HepG2 (cell line): Measurements from ENCODE around the gene PRKAR1B. TPM values are rescaled to one million over a fixed set of nuclear protein-coding genes. Genes with fewer than 3 reads are reported as not detected.

Source experiments
- ATAC-seq: fragments of 200-7000 bp; cut with Tn5 transposase; 3 replicates; pipeline ENCODE4 v1.9.1; 2020; ENCODE audit warnings: mild to moderate bottlenecking, moderate library complexity
- BruUV-seq: library from RNA; stranded (reverse); fragments of 400-500 nt; replicated peaks from 2 replicates; lab custom pipeline; 2021; lab: Mats Ljungman, UMichigan
- CTCF ChIA-PET: fragments of 300-600 bp; formaldehyde crosslinking; extraction: SDS; loops from one replicate; lab custom pipeline; 2021; ENCODE audit warnings: low total read pairs, inconsistent platforms, low intra/inter-chr PET ratio; lab: Yijun Ruan, JAX
- POLR2A ChIA-PET: fragments of 350-600 bp; sonication (Branson Sonifier 250); formaldehyde crosslinking; loops from one replicate; lab custom pipeline; 2020; ENCODE audit warnings: antibody characterized with exemption, inconsistent platforms; lab: Yijun Ruan, JAX
- DNase-seq: peaks from one replicate; pipeline ENCODE4 v3.0.0-alpha.2; 2015; ENCODE audit warnings: low spot score
- FAIRE-seq: peaks from 3 replicates; lab custom pipeline; 2011; peaks lifted over from hg19 to GRCh38; lab: Jason Lieb, UNC
- H2AFZ ChIP-seq: one replicate; pipeline ENCODE4 v1.6.1; 2011; ENCODE audit warnings: low read length, inconsistent platforms
- H3K27ac ChIP-seq: fragments of 300-600 bp; 3 replicates; pipeline ENCODE4 v1.8.0; 2011; ENCODE audit warnings: mixed run types, mild to moderate bottlenecking, mixed read lengths, low read length, inconsistent platforms; ENCODE audit not compliant: insufficient read depth; ENCODE audit errors: extremely low read length
- H3K27me3 ChIP-seq, 2 experiments: fragments of 200-600 bp in 1 of 2; 2 replicates in 1 of 2; 3 replicates in 1 of 2; pipeline versions ENCODE4 v1.6.0 to v1.8.0; 2011; ENCODE audit warnings: low read length in 2 of 2, mild to moderate bottlenecking in 2 of 2, moderate library complexity in 2 of 2, inconsistent platforms in 1 of 2; ENCODE audit not compliant: insufficient read depth in 2 of 2, control insufficient read depth in 1 of 2
- H3K36me3 ChIP-seq, 2 experiments: fragments of 200-600 bp in 1 of 2; replicated peaks in 1 of 2; 2 replicates in 1 of 2; 3 replicates in 1 of 2; pipeline versions ENCODE4 v1.5.1 to v1.8.0; 2011; ENCODE audit warnings: low read length in 2 of 2, inconsistent platforms in 1 of 2; ENCODE audit not compliant: insufficient read depth in 2 of 2, control insufficient read depth in 1 of 2
- H3K4me1 ChIP-seq: 2 replicates; pipeline ENCODE4 v1.5.1; 2012; ENCODE audit warnings: low read length, inconsistent platforms; ENCODE audit not compliant: insufficient read depth
- H3K4me2 ChIP-seq: 2 replicates; pipeline ENCODE4 v1.6.0; 2011; ENCODE audit warnings: low read depth, low read length, inconsistent platforms
- H3K4me3 ChIP-seq, 3 experiments: fragments of 200-600 bp in 1 of 3; sonication (generic), shearing (Covaris generic) in 1 of 3; replicated peaks in 1 of 3; 2 replicates each; pipeline ENCODE4 v1.5.1; 2011 to 2016; ENCODE audit warnings: low read length in 3 of 3, inconsistent platforms in 2 of 3, low read depth in 2 of 3, mild to moderate bottlenecking in 2 of 3, control low read depth in 1 of 3, mixed read lengths in 1 of 3; ENCODE audit not compliant: insufficient read depth in 1 of 3
- H3K79me2 ChIP-seq: one replicate; pipeline ENCODE4 v1.6.1; 2011; ENCODE audit warnings: low read length, inconsistent platforms; ENCODE audit not compliant: insufficient read depth
- H3K9ac ChIP-seq: 2 replicates; pipeline ENCODE4 v1.6.0; 2011; ENCODE audit warnings: mild to moderate bottlenecking, low read depth, low read length, inconsistent platforms; ENCODE audit not compliant: insufficient read depth
- H3K9me3 ChIP-seq: 2 replicates; pipeline ENCODE4 v1.5.1; 2012; ENCODE audit warnings: mild to moderate bottlenecking, low read length
- H4K20me1 ChIP-seq: 2 replicates; pipeline ENCODE4 v1.6.0; 2011; ENCODE audit warnings: inconsistent platforms, mild to moderate bottlenecking, low read length, moderate library complexity; ENCODE audit not compliant: insufficient read depth
- ATF7 ChIP-seq, 2 experiments: fragments of 450-650 bp in 1 of 2; sonication (generic) in 1 of 2; formaldehyde crosslinking in 1 of 2; IDR thresholded peaks; 2 replicates each; pipeline versions ENCODE4 v1.4.0 to v1.6.1; 2016 to 2020; ENCODE audit warnings: antibody characterized with exemption in 1 of 2, mild to moderate bottlenecking in 1 of 2, missing genetic modification reagents in 1 of 2
- GTF3A ChIP-seq: sonication (generic); formaldehyde crosslinking; conservative IDR thresholded peaks from 2 replicates; pipeline ENCODE4 v1.4.0; 2020; ENCODE audit warnings: mild to moderate bottlenecking, missing genetic modification reagents
- KDM5B ChIP-seq: sonication (generic); formaldehyde crosslinking; IDR thresholded peaks from 2 replicates; pipeline ENCODE4 v1.4.0; 2020; ENCODE audit warnings: missing genetic modification reagents, mild to moderate bottlenecking, borderline replicate concordance
- PHF5A ChIP-seq: IDR thresholded peaks from one replicate; pipeline ENCODE4 v1.6.1; 2018; ENCODE audit warnings: low read depth, missing genetic modification reagents; ENCODE audit not compliant: unreplicated experiment
- POGK ChIP-seq: sonication (generic); formaldehyde crosslinking; conservative IDR thresholded peaks from 2 replicates; pipeline ENCODE4 v1.8.0; 2022; ENCODE audit warnings: mild to moderate bottlenecking, moderate library complexity, missing genetic modification reagents
- POLR2A ChIP-seq, 2 experiments: IDR thresholded peaks; 2 replicates each; pipeline ENCODE4 v1.6.1; 2011; ENCODE audit warnings: low read depth in 2 of 2, low read length in 2 of 2, mild to moderate bottlenecking in 1 of 2, moderate library complexity in 1 of 2; ENCODE audit not compliant: insufficient read depth in 1 of 2
- ZBTB40 ChIP-seq, 2 experiments: fragments of 450-650 bp in 1 of 2; sonication (generic) in 1 of 2; formaldehyde crosslinking in 1 of 2; IDR thresholded peaks; 2 replicates each; pipeline versions ENCODE4 v1.6.1 to v1.8.0; 2016 to 2022; ENCODE audit warnings: antibody characterized with exemption in 1 of 2, mild to moderate bottlenecking in 1 of 2, missing genetic modification reagents in 1 of 2
- ZNF703 ChIP-seq: sonication (generic); formaldehyde crosslinking; IDR thresholded peaks from 2 replicates; pipeline ENCODE4 v1.5.1; 2020; ENCODE audit warnings: missing genetic modification reagents, mild to moderate bottlenecking, moderate library complexity, borderline replicate concordance
- ZNF816 ChIP-seq: sonication (generic); formaldehyde crosslinking; IDR thresholded peaks from 2 replicates; pipeline ENCODE4 v1.8.0; 2022; ENCODE audit warnings: missing genetic modification reagents, mild to moderate bottlenecking, borderline replicate concordance
- WGBS: methylation state at CpG from one replicate; pipeline ENCODE4 v1.1.6; 2017; ENCODE audit warnings: low lambda C conversion rate; 5-methylcytosine and 5-hydroxymethylcytosine counted together
- in situ Hi-C: cut with HindIII; loops from 2 replicates; pipeline ENCODE4 v1.10.0; 2017; ENCODE audit warnings: low pct_unique_long_range_greater_than_20kb; ENCODE audit not compliant: extremely low pct_ligation_motif_present
- intact Hi-C: fragments of 100-400 bp; cut with micrococcal nuclease; formaldehyde crosslinking; loops from one replicate; pipeline ENCODE4 v1.10.0; 2022; ENCODE audit not compliant: unreplicated experiment
- polyA plus RNA-seq, 8 experiments: library from polyadenylated mRNA; depleted of rRNA in 3 of 8; stranded (reverse) in 7 of 8; unstranded in 1 of 8; fragments of >200 nt; fragmentation: Illumina TruSeq in 4 of 8; extraction: Trizol in 4 of 8; gene quantifications; 2 replicates each; pipeline versions ENCODE4 v1.2.1 to v1.2.3, GENCODE V29; 2011 to 2016; ENCODE audit warnings: low read depth in 4 of 8, missing spikeins in 1 of 8, mixed read lengths in 1 of 8; ENCODE audit not compliant: insufficient read depth in 1 of 8
- total RNA-seq, 5 experiments: library from RNA; depleted of rRNA; stranded (reverse); fragments of >200 nt; fragmentation: Illumina TruSeq; extraction: Trizol; gene quantifications; 2 replicates each; pipeline ENCODE4 v1.2.3, GENCODE V29; 2016; ENCODE audit warnings: low read depth in 1 of 5
- TF ChIP-seq, protein P1 (sequence below): sonication (generic); formaldehyde crosslinking; IDR thresholded peaks from 2 replicates; pipeline ENCODE4 v1.4.0; 2020; ENCODE audit warnings: mild to moderate bottlenecking, missing genetic modification reagents

PRKAR1B gene
- total and polyA plus RNA-seq, 2 of the 13 experiments (the other 11 are each of a cell fraction or from before 2014, with no cell fraction given), result 7.9 to 28.2 TPM

GRCh38 chr7:638256-639011 is 88.6 kb downstream of the PRKAR1B start (continued):
- no peak for TF ChIP-seq POGK

DNA sequence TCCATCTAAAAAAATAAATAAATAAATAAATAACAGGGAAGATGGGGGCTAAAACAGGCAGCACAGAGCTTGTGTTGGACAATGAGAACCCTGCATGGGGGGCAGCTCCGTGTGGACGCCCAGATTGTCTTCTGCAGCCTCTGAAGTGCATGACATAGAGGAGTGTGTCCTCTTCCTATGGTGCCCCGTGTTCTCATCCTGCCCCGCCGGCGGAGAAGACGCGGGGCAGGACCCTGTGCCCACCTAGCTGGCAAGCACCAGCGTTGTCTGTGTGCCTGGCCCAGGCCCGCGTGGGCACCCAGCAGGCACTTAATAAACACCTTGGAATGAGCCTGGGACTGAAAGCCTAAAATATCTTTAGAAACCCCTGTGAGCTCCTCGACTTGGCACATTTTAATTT is 89.3 kb downstream of the PRKAR1B start:
- Histone ChIP-seq H3K36me3 (peaks cover 2 to 5% of the 10 kb centered on the region in 2 experiments; a peak in 1 of 5 replicates), H3K4me2 (no peak overlapping the region), H3K9me3 (no peaks in the 10 kb centered on the region), H2AFZ (no peak overlapping the region), H3K4me1 (no peaks in the 10 kb centered on the region), H3K4me3 (no peak overlapping the region), H3K27me3 (no peaks in the 10 kb centered on the region), H3K79me2 (no peaks in the 10 kb centered on the region), H3K27ac (no peak overlapping the region), H3K9ac (no peak overlapping the region), H4K20me1 (no peaks in the 10 kb centered on the region)
- 96% methylated on average over 7 of the region's 12 CpGs for WGBS
- CTCF ChIA-PET, result no interaction called here
- in situ Hi-C loops (loop anchor here (10.0 kb wide), 1 partner anchor 313 kb away; no protein-coding TSS in a partner anchor), intact Hi-C loops (no loop called here)
- no TSS peak for BruUV-seq
- FAIRE-seq (no peak), DNase-seq (no peak), ATAC-seq (no peak)
- POLR2A ChIA-PET, result no interaction called here
- TF ChIP-seq, protein P1, sequence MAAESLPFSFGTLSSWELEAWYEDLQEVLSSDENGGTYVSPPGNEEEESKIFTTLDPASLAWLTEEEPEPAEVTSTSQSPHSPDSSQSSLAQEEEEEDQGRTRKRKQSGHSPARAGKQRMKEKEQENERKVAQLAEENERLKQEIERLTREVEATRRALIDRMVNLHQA, result no peak
- TF ChIP-seq ZNF703 (CRISPR knock-in tag), result no peak
- no peak for TF ChIP-seq KDM5B
- no peak for TF ChIP-seq ATF7 (IDR thresholded peaks at IDR 0.05)
- TF ChIP-seq ATF7 (CRISPR knock-in tag; IDR thresholded peaks at IDR 0.05), result no peak
- no peak for TF ChIP-seq GTF3A (CRISPR knock-in tag)
- no peak for TF ChIP-seq POLR2A (IDR thresholded peaks at IDR 0.05; ENCODE audit: insufficient read depth in 1 of 2, low read depth in 2 of 2, low read length in 2 of 2)
- no peak for TF ChIP-seq ZNF816 (CRISPR knock-in tag)
- no peak for TF ChIP-seq ZBTB40 (IDR thresholded peaks at IDR 0.05)
- TF ChIP-seq ZBTB40 (CRISPR knock-in tag; IDR thresholded peaks at IDR 0.05), result no peak
- no peak for TF ChIP-seq PHF5A (CRISPR knock-in tag)
